Chondrocyte (in vitro differentiated cells): Measurements from ENCODE around the gene KCTD17. TPM values are rescaled to one million over a fixed set of nuclear protein-coding genes. Genes with fewer than 3 reads are reported as not detected.

Experiments
- DNase-seq: peaks from one replicate; pipeline ENCODE4 v3.0.0; 2021; ENCODE audit warnings: mixed read lengths, low spot score
- H3K27ac Mint-ChIP-seq: one replicate; pipeline ENCODE4 v1.8.0; 2021; ENCODE audit warnings: mild to moderate bottlenecking, moderate library complexity, mixed read lengths; ENCODE audit not compliant: unreplicated experiment
- H3K27me3 Mint-ChIP-seq: 2 replicates; pipeline ENCODE4 v1.8.0; 2021; ENCODE audit warnings: low read depth, mixed read lengths
- H3K36me3 Mint-ChIP-seq: 2 replicates; pipeline ENCODE4 v1.8.0; 2021; ENCODE audit warnings: low read depth, mixed read lengths
- H3K4me1 Mint-ChIP-seq: 2 replicates; pipeline ENCODE4 v1.8.0; 2021; ENCODE audit warnings: low read depth, mild to moderate bottlenecking, mixed read lengths
- H3K4me3 Mint-ChIP-seq: one replicate; pipeline ENCODE4 v1.8.0; 2021; ENCODE audit warnings: mild to moderate bottlenecking, moderate library complexity, mixed read lengths; ENCODE audit not compliant: unreplicated experiment
- H3K9me3 Mint-ChIP-seq: 2 replicates; pipeline ENCODE4 v1.8.0; 2021; ENCODE audit warnings: low read depth, mixed read lengths
- CTCF ChIP-seq: fragments of 200-600 bp; sonication (generic); IDR thresholded peaks from 2 replicates; pipeline ENCODE4 v1.5.0; 2021; ENCODE audit warnings: antibody characterized with exemption, mild to moderate bottlenecking, moderate library complexity
- total RNA-seq: library from RNA; stranded (reverse); gene quantifications from 3 replicates; pipeline ENCODE4 v1.2.1, GENCODE V29; 2021

KCTD17 gene
- total RNA-seq, 1 donor from 2014 or later = 33.0 TPM

- DNase-seq = no peak
- H3K4me3 Mint-ChIP-seq = no peak overlapping the region
- no peaks in the 10 kb centered on the region for H3K9me3 Mint-ChIP-seq
- TF ChIP-seq CTCF = no peak
- H3K4me1 Mint-ChIP-seq = no peaks in the 10 kb centered on the region
- H3K27ac Mint-ChIP-seq = no peak overlapping the region
- H3K36me3 Mint-ChIP-seq = peaks cover 3% of the 10 kb centered on the region
- peaks cover 22% of the 10 kb centered on the region for H3K27me3 Mint-ChIP-seq
These were observed 12.2 kb downstream of the KCTD17 start for GRCh38 chr22:37063431-37064420.

GRCh38 chr22:37064553-37064952 lies 13.0 kb downstream of the KCTD17 start:
- no peak for DNase-seq
- Mint-ChIP-seq H3K4me1 (no peaks in the 10 kb centered on the region), H3K27me3 (peaks cover 24% of the 10 kb centered on the region), H3K27ac (no peak overlapping the region), H3K9me3 (no peaks in the 10 kb centered on the region), H3K4me3 (no peak overlapping the region), H3K36me3 (peaks cover 3% of the 10 kb centered on the region)
- TF ChIP-seq CTCF = no peak

- DNase-seq = no peak
- Mint-ChIP-seq H3K4me3 (no peak overlapping the region), H3K9me3 (no peaks in the 10 kb centered on the region), H3K4me1 (no peaks in the 10 kb centered on the region), H3K36me3 (peaks cover 3% of the 10 kb centered on the region), H3K27me3 (peaks cover 29% of the 10 kb centered on the region), H3K27ac (no peak overlapping the region)
- TF ChIP-seq CTCF = no peak
These were observed 13.6 kb downstream of the KCTD17 start for GRCh38 chr22:37065180-37065579.

- no peaks in the 10 kb centered on the region for H3K4me1 Mint-ChIP-seq
- peaks cover 30% of the 10 kb centered on the region for H3K27me3 Mint-ChIP-seq
- no peak for DNase-seq
- H3K36me3 Mint-ChIP-seq = peaks cover 2% of the 10 kb centered on the region
- no peak overlapping the region for H3K4me3 Mint-ChIP-seq
- H3K9me3 Mint-ChIP-seq = no peaks in the 10 kb centered on the region
- H3K27ac Mint-ChIP-seq = no peak overlapping the region
- no peak for TF ChIP-seq CTCF
These were observed 14.4 kb downstream of the KCTD17 start for GRCh38 chr22:37065961-37066360.

GRCh38 chr22:37067428-37067827 lies 15.9 kb downstream of the KCTD17 start:
- no peaks in the 10 kb centered on the region for H3K36me3 Mint-ChIP-seq
- no peak for TF ChIP-seq CTCF
- H3K9me3 Mint-ChIP-seq = no peaks in the 10 kb centered on the region
- no peak overlapping the region for H3K4me3 Mint-ChIP-seq
- no peak for DNase-seq
- peaks cover 30% of the 10 kb centered on the region for H3K27me3 Mint-ChIP-seq
- H3K27ac Mint-ChIP-seq = no peak overlapping the region
- no peaks in the 10 kb centered on the region for H3K4me1 Mint-ChIP-seq
